ENCODE data around the gene SNX1.

SNX1 gene

DNA sequence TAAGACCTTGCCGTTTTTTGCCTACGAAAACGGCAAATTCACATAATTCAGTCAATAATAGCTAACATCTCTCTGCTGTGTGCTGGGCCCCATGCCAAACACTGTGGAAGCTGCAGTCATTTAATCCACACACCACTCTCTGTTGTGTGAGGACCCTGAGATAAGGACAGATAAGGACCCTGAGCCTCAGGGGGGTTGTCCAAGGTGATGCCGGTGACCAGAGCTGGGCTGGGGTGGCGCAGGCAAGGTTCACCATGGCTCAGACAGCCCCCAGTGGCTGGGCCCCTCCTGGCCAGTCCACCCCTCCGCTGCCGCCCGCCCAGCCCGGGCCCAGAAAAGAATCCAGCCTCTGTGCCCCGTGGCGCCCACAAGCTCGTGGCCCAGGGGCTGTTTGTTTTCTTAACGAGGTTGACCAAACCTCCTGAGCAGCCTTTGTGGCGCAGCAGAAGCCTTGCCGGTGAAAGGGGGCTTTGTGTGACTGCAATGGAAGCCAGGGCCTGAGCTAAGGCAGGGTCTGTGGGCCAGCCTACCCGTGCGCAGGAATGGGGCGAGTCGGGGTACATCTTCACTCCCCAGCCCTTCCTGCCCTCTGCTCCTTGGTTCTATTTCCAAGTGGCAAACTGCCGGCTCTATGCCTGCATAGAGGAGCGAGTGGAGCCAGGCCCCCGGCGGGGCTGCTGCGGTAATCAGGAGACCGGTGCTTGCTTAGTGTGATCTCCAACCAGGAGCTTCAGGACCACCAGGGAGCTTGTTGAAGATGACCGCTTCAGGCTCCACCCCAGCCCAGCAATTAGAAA lies 51.3 kb downstream of the SNX1 start:
- no peak for DNase-seq

DNA sequence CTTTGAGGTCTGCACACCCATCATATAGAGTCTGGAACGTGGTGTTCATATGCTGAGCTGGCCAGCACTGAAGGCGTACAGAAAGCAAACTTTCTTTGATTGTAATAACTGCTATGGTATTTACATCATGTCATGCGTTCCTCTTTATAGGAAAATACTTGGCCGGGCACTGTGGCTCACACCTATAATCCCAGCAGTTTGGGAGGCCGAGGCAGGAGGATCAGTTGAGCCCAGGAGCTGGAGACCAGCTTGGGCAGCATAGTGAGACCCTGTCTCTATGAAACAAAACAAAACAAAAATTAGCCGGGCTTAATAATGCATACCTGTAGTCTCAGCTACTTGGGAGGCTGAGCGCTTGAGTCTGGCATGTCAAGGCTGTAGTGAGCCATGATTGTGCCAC lies 52.4 kb downstream of the SNX1 start:
- DNase-seq: no peak

DNA sequence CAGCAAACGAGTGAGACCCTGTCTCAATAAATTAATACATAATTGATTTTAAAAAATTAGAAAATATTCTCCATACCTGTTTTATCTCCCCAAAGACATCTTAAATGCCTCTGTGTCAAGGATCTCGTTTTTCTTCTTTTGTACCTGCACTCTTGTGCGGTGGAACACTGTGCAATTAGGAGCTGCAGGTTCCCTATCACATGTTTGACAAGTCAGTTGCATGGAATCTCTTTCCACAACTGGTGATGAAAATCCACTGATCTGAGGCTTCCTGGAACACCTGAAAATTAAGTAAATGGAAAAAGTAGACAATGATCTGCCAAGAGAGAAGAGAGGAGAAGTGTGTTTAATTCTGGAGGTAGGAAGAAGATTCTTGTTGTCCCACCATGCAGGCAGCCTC lies 52.8 kb downstream of the SNX1 start:
- no peak for DNase-seq

DNA sequence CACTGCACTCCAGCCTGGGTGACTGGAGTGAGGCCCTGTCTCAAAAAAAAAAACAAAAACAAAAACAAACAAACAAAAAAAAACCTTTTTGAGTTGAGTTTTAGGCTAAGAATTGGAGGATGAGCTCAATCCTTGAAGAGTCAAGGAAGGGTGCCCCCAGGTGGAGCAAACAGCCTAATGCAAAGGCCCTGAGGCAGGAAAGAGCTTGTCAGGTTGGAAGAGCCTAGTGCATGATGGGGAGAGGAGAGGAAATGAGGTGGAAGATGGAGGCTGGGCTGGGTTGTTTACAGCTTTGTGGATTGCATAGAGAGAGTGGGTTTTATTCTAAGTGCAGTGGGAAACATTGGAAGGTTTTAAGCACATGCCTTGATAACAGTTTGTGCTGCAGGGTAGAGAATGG lies 53.6 kb downstream of the SNX1 start:
- no peak for DNase-seq

- DNase-seq: no peak
These were observed 54.3 kb downstream of the SNX1 start for GRCh38 chr15:64149893-64150578.

DNA sequence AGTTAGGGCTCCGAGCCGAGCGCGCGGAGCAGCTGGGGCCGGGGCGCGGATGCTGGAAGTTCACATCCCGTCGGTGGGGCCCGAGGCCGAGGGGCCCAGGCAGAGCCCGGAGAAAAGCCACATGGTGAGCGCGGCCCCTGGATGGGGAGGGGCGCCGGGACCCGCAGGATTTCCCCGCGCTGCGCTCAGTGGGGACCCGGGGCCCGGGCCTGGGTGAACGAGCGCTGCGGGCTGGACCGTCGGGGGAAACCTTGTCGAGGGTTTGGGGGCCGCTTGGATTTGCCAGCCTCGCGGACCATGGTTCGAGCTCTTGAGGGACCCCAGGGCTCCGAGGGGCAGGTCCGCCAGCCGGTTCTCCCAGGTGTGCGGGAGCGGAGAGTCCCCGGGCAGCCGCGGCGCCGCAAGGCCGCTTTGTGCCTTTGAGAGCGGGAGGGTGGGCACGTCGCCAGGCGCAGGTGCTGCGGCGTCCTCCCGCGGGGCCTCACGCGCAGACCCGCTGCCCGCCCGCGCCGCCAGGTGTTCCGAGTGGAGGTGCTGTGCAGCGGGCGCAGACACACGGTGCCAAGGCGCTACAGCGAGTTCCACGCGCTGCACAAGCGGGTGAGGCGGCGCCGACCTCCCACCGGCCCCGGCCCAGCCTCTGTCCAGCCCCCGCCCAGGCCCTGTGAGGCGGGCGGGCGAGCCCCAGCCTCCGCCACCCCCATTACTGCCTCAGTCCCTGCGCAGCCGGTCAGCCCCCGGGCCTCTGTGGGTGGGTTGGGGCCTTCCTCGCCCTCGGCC lies 56.1 kb downstream of the SNX1 start, which contains the start of gene SNX22:
SNX22 (plus strand) TSS at position 5 of the 780 bp plus-strand sequence; CDS start at position 50, 45 bp downstream.
- peak; percentile 7 for DNase-seq

GRCh38 chr15:64152507-64153387 lies 57.0 kb downstream of the SNX1 start:
- no peak for DNase-seq

GRCh38 chr15:64153480-64154367 lies 57.9 kb downstream of the SNX1 start:
- peak; percentile 85 for DNase-seq

DNA sequence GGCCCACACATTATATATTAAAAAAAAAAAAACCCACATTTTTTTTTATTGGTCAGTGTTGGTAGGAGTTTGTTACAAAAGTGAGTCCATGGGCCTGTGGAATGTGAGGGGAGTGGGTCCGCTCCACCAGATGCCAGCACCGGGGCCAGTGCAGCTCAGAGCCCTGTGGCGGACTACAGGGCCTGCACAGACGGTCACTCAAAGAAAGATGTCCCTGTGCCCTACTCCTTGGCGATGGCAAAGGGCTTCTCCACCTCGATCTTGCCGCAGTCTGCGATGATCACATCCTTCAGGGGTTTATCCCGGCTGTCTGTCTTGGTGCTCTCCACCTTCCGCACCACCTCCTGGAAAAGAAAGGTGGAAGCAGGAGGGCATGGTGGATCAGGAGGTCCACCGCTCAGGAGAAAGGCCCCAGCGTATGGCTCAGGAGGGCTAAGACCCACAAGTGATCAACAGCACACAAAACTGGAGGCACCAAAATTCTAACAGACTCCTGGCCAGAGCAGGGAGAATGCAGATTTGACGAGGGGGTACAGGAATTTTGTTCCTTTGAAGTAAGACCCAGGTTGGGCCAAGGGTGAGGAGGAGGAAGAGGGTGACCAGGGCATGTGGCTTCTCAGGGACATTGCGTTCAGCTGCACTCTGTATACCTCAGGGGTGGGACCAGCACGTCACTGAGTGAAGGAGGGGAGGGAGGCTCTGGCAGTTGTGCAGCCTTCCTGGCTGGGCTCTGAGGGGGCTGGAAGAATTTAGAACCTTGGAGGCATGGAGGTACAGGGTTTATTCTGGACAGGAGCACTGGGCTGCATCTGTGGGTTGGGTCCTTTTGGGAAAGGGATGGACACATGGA lies 60.2 kb downstream of the SNX1 start:
- DNase-seq: no peak

DNA sequence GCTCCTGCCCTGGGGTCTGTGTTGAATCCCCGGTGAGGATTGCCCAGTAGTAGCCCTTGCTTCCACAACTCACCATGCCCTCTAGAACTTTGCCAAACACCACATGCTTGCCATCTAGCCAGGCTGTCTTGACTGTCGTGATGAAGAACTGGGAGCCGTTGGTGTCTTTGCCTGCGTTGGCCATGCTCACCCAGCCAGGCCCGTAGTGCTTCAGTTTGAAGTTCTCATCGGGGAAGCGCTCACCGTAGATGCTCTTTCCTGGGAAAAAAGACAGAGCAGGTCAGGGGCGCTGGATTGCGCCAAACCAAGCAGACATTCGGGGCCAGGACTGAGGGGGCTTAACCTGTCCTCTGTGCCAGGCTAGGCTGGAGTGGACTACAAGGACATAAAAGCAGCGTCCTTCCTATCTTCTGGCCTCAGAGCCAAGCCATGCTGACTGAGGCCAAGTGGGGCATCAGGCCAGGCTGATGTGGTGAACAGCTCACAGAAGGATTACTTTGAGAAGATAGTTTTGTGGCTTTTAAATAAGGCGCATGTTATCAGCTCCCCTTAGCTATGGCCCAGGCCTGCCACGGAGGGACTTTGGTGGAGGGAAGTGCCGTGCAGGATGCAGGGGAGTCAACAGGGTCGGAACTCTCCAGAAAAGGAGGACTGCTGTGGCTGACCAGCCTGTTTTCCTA lies 61.0 kb downstream of the SNX1 start:
- DNase-seq: no peak

DNA sequence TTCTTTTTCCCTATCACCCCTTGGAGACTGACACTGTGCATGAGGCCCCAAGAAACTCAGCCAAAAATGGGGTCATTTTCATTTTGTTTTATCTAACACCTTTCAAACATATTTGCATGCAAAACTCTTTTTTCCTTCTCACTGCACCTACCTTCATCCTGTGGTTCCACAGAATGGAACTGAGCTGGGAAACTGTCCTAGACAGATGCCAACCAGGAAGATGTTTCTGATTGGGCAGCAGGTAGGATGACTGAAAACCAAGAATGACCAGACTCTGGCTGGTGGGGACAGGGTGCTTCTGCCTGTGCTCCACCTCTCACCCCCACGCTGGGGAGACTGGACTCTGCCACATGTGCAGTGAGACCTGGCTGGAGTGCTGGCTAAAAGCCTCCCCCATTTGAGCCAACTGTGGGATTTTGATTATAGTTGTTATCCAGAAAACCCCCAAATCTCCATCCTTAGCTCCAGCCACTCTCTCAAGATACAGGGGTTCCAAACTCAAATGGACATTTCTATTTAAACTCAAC lies 61.9 kb downstream of the SNX1 start:
- DNase-seq: no peak

- no peak for DNase-seq
These were observed 62.8 kb downstream of the SNX1 start for GRCh38 chr15:64158363-64159134.

DNA sequence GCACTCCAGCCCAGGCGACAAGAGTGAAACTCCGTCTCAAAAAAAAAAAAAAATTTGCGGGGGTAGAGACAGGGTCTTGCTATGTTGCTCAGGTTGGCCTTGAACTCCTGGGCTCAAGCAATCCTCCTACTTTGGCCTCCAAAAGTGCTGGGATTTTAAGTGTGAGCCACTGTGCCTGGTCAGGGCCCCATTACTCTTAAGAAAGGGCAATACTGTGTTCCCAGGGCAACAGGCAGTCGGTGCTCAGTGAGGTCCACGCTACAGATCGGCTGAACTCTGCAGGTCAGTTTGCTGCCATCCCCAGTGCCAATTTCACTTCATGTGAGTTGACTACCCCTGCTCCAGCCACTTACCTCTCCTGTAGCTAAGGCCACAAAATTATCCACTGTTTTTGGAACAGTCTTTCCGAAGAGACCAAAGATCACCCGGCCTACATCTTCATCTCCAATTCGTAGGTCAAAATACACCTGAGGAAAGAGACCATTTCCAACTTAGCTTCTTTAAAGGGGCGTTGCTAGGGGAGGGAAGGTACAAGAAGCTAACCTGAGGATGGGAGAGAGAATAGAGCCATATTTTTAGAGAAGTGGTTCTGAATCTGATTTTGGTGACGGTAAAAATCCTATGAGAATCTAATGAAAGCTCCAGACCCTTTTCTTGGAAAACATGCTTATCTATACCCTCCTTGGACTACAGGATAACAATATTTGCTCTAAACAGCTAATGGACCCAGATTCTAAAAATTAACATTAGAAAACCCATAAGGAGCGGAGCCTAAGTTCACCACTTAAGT lies 66.1 kb downstream of the SNX1 start:
- DNase-seq: no peak

GRCh38 chr15:64162478-64162868 lies 66.7 kb downstream of the SNX1 start:
- DNase-seq: no peak

DNA sequence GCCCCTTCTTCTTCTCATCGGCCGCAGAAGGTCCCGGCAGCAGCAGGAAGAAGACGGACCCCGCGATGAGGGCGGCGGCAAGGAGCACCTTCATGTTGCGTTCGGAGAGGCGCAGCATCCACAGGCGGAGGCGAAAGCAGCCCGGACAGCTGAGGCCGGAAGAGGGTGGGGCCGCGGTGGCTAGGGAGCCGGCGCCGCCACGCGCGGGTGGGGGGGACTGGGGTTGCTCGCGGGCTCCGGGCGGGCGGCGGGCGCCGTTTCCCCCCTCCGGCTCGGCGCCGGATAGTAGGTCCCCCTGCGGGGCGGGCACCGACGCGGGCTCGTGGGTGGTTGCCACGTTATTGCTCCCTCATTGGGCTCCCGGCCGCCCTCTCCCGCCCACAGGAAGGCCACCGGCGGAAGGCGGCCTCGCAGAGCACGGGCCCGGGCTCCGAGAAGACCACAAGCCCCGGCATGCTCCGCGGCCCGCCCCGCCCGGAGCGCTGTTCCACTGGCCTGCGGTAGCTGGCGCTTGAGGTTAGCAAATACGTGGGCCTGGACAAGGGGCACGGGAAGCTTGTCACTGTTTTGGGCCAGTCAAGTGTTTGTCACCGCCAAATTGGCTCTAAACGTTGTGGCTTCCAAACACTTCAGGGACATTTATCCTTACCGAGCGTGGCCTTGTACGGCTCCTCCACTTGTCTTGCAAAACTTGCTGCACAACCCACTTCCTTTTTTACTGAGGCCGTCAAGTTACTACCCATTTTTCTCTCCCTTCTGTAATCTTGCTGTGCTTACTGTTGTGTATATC lies 67.3 kb downstream of the SNX1 start, which contains the start of gene PPIB:
PPIB (minus strand) TSS at position 154 of the 790 bp plus-strand sequence; CDS start at position 118, 36 bp downstream.
- peak; percentile 88 for DNase-seq

DNA sequence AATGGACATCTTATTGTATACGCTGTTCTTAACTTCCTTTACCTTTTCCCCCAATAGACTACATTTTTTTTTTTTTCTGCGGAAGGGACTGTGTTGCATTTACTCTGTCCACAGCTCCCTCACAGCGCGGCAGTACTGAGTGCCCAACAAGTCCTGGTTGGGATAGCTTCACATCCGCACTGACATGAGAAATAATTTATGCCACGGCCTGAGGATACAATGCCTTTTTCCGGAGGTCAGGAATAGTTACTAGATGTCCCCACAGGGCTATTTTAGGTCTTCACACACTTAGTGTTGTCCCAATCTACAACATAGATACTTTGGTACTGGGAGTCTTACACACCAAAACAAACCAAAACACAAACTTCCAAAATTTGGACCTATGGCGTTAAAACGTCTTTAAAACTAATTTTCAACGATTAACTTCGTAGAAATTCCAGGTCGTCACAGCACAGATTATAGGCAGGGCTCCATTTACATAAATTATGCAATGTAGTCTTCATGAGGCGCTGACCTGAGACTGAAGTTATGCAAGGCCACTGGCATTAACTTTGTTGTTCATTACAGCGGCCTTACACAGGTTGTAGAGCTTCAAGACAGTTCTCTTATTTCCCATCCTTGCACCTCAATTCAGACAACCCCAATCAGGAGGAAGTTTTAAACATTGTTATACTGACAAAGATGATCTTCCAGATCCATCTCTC lies 68.0 kb downstream of the SNX1 start:
- no peak for DNase-seq

Measured in effector CD8-positive, alpha-beta T cell (primary cell).